B cell (primary cell): ENCODE data around the gene OPA1. TPM values are rescaled to one million over a fixed set of nuclear protein-coding genes. Genes with fewer than 3 reads are reported as not detected.

Experiments
- ATAC-seq: fragments of 200-7000 bp; cut with Tn5 transposase; one replicate; pipeline ENCODE4 v1.10.0; 2021; ENCODE audit warnings: low read depth, mild to moderate bottlenecking, moderate number of reproducible peaks, moderate library complexity
- CTCF ChIA-PET: fragments of 350-600 bp; sonication (Branson Sonifier 250); formaldehyde crosslinking; loops from one replicate; lab custom pipeline; 2021; ENCODE audit warnings: antibody characterized with exemption, inconsistent platforms; lab: Charles Lee
- POLR2A ChIA-PET: fragments of 350-600 bp; sonication (Branson Sonifier 250); formaldehyde crosslinking; loops from one replicate; lab custom pipeline; 2021; ENCODE audit warnings: antibody characterized with exemption; lab: Charles Lee
- DNase-seq: peaks from one replicate; pipeline ENCODE4 v3.0.0; 2013
- H2AFZ ChIP-seq: 2 replicates; pipeline ENCODE4 v1.6.1; 2012; ENCODE audit warnings: mild to moderate bottlenecking, low read depth, low read length; ENCODE audit not compliant: insufficient read depth, poor library complexity, severe bottlenecking
- H3K27ac ChIP-seq, 2 donors: 1 replicate in 1 of 2; 2 replicates in 1 of 2; pipeline ENCODE4 v1.5.1; 2012 to 2013; ENCODE audit warnings: low read length in 2 of 2, mild to moderate bottlenecking in 2 of 2, moderate library complexity in 1 of 2
- H3K27me3 ChIP-seq, 4 experiments: fragments of 200-600 bp in 1 of 4; sonication (generic) in 1 of 4; replicated peaks in 1 of 4; 1 replicate in 2 of 4; 2 replicates in 2 of 4; pipeline versions ENCODE4 v1.6.1 to v1.7.0; 2013 to 2016; ENCODE audit warnings: low read length in 3 of 4, mild to moderate bottlenecking in 2 of 4, mixed read lengths in 1 of 4, moderate library complexity in 1 of 4; ENCODE audit not compliant: insufficient read depth in 4 of 4, control insufficient read depth in 3 of 4; ENCODE audit errors: control extremely low read depth in 1 of 4
- H3K36me3 ChIP-seq, 2 experiments: replicated peaks in 1 of 2; 1 replicate in 1 of 2; 2 replicates in 1 of 2; pipeline versions ENCODE4 v1.6.1 to v1.7.1; 2013; ENCODE audit warnings: low read length in 1 of 2; ENCODE audit not compliant: insufficient read depth in 2 of 2, control insufficient read depth in 1 of 2; ENCODE audit errors: control extremely low read depth in 1 of 2, extremely low read depth in 1 of 2
- H3K4me1 ChIP-seq, 2 donors: fragments of 200-600 bp in 1 of 2; sonication (generic) in 1 of 2; 1 replicate in 1 of 2; 2 replicates in 1 of 2; pipeline versions ENCODE4 v1.5.1 to v1.6.1; 2013 to 2017; ENCODE audit warnings: low read length in 2 of 2; ENCODE audit not compliant: control insufficient read depth in 2 of 2, insufficient read depth in 2 of 2
- H3K4me2 ChIP-seq: replicated peaks from 2 replicates; pipeline ENCODE3; 2012; ENCODE audit warnings: mild to moderate bottlenecking, low read depth, low read length; ENCODE audit not compliant: poor library complexity, severe bottlenecking
- H3K4me3 ChIP-seq, 5 experiments: fragments of 200-600 bp in 1 of 5; sonication (generic) in 1 of 5; 1 replicate in 3 of 5; 2 replicates in 2 of 5; pipeline versions ENCODE4 v1.5.1 to v1.7.0; 2011 to 2016; ENCODE audit warnings: low read length in 4 of 5, mild to moderate bottlenecking in 4 of 5, low read depth in 2 of 5, control low read depth in 1 of 5, moderate library complexity in 1 of 5; ENCODE audit not compliant: insufficient read depth in 1 of 5; ENCODE audit errors: control extremely low read depth in 1 of 5, extremely low read depth in 1 of 5
- H3K79me2 ChIP-seq: fragments of 200-600 bp; sonication (generic); one replicate; pipeline ENCODE4 v1.6.0; 2016; ENCODE audit warnings: low read length; ENCODE audit not compliant: control insufficient read depth, insufficient read depth
- H3K9ac ChIP-seq: fragments of 200-600 bp; sonication (generic); 2 replicates; pipeline ENCODE4 v1.6.1; 2017; ENCODE audit warnings: mild to moderate bottlenecking, low read length, moderate library complexity
- H3K9me3 ChIP-seq, 3 donors: one replicate each; pipeline versions ENCODE4 v1.6.1 to v1.7.1; 2013; ENCODE audit warnings: low read length in 2 of 3; ENCODE audit not compliant: control insufficient read depth in 2 of 3, insufficient read depth in 1 of 3; ENCODE audit errors: control extremely low read depth in 1 of 3
- H4K20me1 ChIP-seq: 2 replicates; pipeline ENCODE4 v1.6.0; 2012; ENCODE audit warnings: mild to moderate bottlenecking, low read length; ENCODE audit not compliant: insufficient read depth, control insufficient read depth, poor library complexity, severe bottlenecking
- H3K27ac Mint-ChIP-seq: one replicate; pipeline ENCODE4 v1.8.0; 2021; ENCODE audit warnings: mixed read lengths
- H3K27me3 Mint-ChIP-seq: one replicate; pipeline ENCODE4 v1.8.0; 2021; ENCODE audit warnings: mixed read lengths
- H3K4me1 Mint-ChIP-seq: one replicate; pipeline ENCODE4 v1.8.0; 2021; ENCODE audit warnings: mixed read lengths
- H3K4me3 Mint-ChIP-seq: one replicate; pipeline ENCODE4 v1.8.0; 2021; ENCODE audit warnings: mixed read lengths
- H3K9me3 Mint-ChIP-seq: one replicate; pipeline ENCODE4 v1.8.0; 2022; ENCODE audit warnings: mixed read lengths; ENCODE audit not compliant: insufficient read depth
- EZH2 ChIP-seq: IDR thresholded peaks from 2 replicates; pipeline ENCODE4 v1.6.1; 2012; ENCODE audit warnings: borderline replicate concordance, low read depth, mild to moderate bottlenecking, moderate library complexity, low read length; ENCODE audit not compliant: insufficient read depth, poor library complexity, severe bottlenecking
- WGBS: methylation state at CpG from one replicate; pipeline ENCODE4 v1.1.5; 2013; ENCODE audit warnings: missing lambda C conversion rate; ENCODE audit not compliant: insufficient coverage; 5-methylcytosine and 5-hydroxymethylcytosine counted together
- intact Hi-C: fragments of 100-400 bp; cut with micrococcal nuclease; formaldehyde crosslinking; loops from one replicate; pipeline ENCODE4 v1.10.0; 2022
- polyA plus RNA-seq: library from polyadenylated mRNA; depleted of rRNA; stranded (reverse); fragments of >200 nt; gene quantifications from 2 replicates; pipeline ENCODE4 v1.2.3, GENCODE V29; 2012
- total RNA-seq, 2 donors: library from RNA; stranded (reverse); fragments of 120-200 nt in 1 of 2; gene quantifications; 1 replicate in 1 of 2; 2 replicates in 1 of 2; pipeline versions ENCODE4 v1.2.3 to v1.2.4, GENCODE V29; 2013 to 2022
- TF ChIP-seq, protein P1 (sequence below): fragments of 200-600 bp; IDR thresholded peaks from one replicate; pipeline ENCODE4 v1.8.0; 2022; ENCODE audit warnings: antibody characterized with exemption, mild to moderate bottlenecking

The OPA1 gene
- total and polyA plus RNA-seq, 2 donors (not counting 1 experiment from before 2014, with no cell fraction given): 9.1 to 62.8 TPM

- H3K4me1 ChIP-seq: no peaks in the 10 kb centered on the region
- H3K27ac ChIP-seq: no peak overlapping the region
- no CpG with 5 or more reads among the region's 2 CpGs for WGBS
- H3K36me3 ChIP-seq: peaks cover 21 to 45% of the 10 kb centered on the region in 2 experiments
- no peaks in the 10 kb centered on the region for H3K27me3 ChIP-seq
- H3K79me2 ChIP-seq: no peaks in the 10 kb centered on the region
- ATAC-seq (no peak), DNase-seq (no peak)
- Mint-ChIP-seq H3K27me3 (no peaks in the 10 kb centered on the region), H3K4me3 (no peak overlapping the region), H3K27ac (no peak overlapping the region), H3K4me1 (no peaks in the 10 kb centered on the region), H3K9me3 (no peaks in the 10 kb centered on the region)
- TF ChIP-seq, protein P1, sequence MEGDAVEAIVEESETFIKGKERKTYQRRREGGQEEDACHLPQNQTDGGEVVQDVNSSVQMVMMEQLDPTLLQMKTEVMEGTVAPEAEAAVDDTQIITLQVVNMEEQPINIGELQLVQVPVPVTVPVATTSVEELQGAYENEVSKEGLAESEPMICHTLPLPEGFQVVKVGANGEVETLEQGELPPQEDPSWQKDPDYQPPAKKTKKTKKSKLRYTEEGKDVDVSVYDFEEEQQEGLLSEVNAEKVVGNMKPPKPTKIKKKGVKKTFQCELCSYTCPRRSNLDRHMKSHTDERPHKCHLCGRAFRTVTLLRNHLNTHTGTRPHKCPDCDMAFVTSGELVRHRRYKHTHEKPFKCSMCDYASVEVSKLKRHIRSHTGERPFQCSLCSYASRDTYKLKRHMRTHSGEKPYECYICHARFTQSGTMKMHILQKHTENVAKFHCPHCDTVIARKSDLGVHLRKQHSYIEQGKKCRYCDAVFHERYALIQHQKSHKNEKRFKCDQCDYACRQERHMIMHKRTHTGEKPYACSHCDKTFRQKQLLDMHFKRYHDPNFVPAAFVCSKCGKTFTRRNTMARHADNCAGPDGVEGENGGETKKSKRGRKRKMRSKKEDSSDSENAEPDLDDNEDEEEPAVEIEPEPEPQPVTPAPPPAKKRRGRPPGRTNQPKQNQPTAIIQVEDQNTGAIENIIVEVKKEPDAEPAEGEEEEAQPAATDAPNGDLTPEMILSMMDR: no peak
- no peak for TF ChIP-seq EZH2
- no peaks in the 10 kb centered on the region for H3K9me3 ChIP-seq
- no peaks in the 10 kb centered on the region for H4K20me1 ChIP-seq
- no peak overlapping the region for H3K4me2 ChIP-seq
- H2AFZ ChIP-seq: no peak overlapping the region
- intact Hi-C loops: no loop called here
- ChIA-PET CTCF (no interaction called here), POLR2A (no interaction called here)
- no peak overlapping the region for H3K4me3 ChIP-seq
- no peak overlapping the region for H3K9ac ChIP-seq
These were observed 57.6 kb downstream of the OPA1 start for GRCh38 chr3:193650585-193650984.

GRCh38 chr3:193655831-193656433 is 62.9 kb downstream of the OPA1 start:
- Histone ChIP-seq H3K79me2 (no peaks in the 10 kb centered on the region), H3K4me2 (no peak overlapping the region), H3K9ac (no peak overlapping the region), H3K9me3 (no peaks in the 10 kb centered on the region), H3K4me1 (no peaks in the 10 kb centered on the region), H3K27me3 (no peaks in the 10 kb centered on the region), H4K20me1 (no peaks in the 10 kb centered on the region), H3K27ac (no peak overlapping the region), H2AFZ (no peak overlapping the region), H3K4me3 (no peak overlapping the region), H3K36me3 (peaks cover 10 to 44% of the 10 kb centered on the region in 2 experiments)
- 83% methylated on average over 1 of the region's 4 CpGs for WGBS
- ChIA-PET POLR2A (no interaction called here), CTCF (interaction anchor here (0.6 to 1.5 kb wide), 4 partner anchors 10 to 660 kb away, joined by 3 to 4 read pairs (median 3); no protein-coding TSS in a partner anchor)
- Mint-ChIP-seq H3K27ac (no peak overlapping the region), H3K27me3 (no peaks in the 10 kb centered on the region), H3K4me3 (no peak overlapping the region), H3K4me1 (no peaks in the 10 kb centered on the region), H3K9me3 (no peaks in the 10 kb centered on the region)
- TF ChIP-seq, protein P1: no peak
- no peak for TF ChIP-seq EZH2
- no peak for ATAC-seq
- intact Hi-C loops: no loop called here
- DNase-seq: no peak
